NCI-H524 (cell line): ENCODE measurements around the gene COX7B.
"Not testable (repeated sequence)": the region's sequence is repeated elsewhere in the genome, so short reads cannot be mapped to it uniquely, and the experiment has no call there.

Source experiments
- DNase-seq, 2 experiments: peaks; one replicate each; lab custom pipeline; 2025; lab: John Stamatoyannopoulos, UW

The COX7B gene

GRCh38 chrX:77899081-77899828, at the start of gene COX7B:
Gene COX7B (plus strand): TSS chrX:77899468. CDS start chrX:77899554, 86 bp downstream.
- DNase-seq = peak; percentile 97 to 99

GRCh38 chrX:77875372-77875771, 23.9 kb upstream of the COX7B start:
- no peak for DNase-seq

- DNase-seq = not testable (repeated sequence)
These were observed 17.9 kb upstream of the COX7B start for GRCh38 chrX:77881418-77881817.

GRCh38 chrX:77892887-77893286, 6.4 kb upstream of the COX7B start:
- DNase-seq = no peak

- no peak for DNase-seq
These were observed 5.6 kb upstream of the COX7B start for GRCh38 chrX:77893713-77894112.

GRCh38 chrX:77894921-77895886, 4.1 kb upstream of the COX7B start, which contains the start of gene MAGT1:
Gene MAGT1 (minus strand): TSS chrX:77895435. CDS start chrX:77895410, 25 bp downstream.
- peak; percentile 99 for DNase-seq

- DNase-seq = no peak
These were observed 1.4 kb downstream of the COX7B start for GRCh38 chrX:77900688-77901087.

GRCh38 chrX:77901506-77901905, 2.2 kb downstream of the COX7B start:
- DNase-seq = no peak

- DNase-seq = peak; percentile 94 to 96
These were observed 11.0 kb downstream of the COX7B start, which contains the start of gene ATP7A for GRCh38 chrX:77910108-77910840. Gene ATP7A (plus strand): TSS chrX:77910693. CDS start chrX:77971642, 60,949 bp downstream.

GRCh38 chrX:77917294-77917933, 18.1 kb downstream of the COX7B start:
- DNase-seq = no peak

GRCh38 chrX:77918568-77918967, 19.3 kb downstream of the COX7B start:
- no peak for DNase-seq

GRCh38 chrX:77919370-77919769, 20.1 kb downstream of the COX7B start:
- DNase-seq = not testable (repeated sequence)

GRCh38 chrX:77922787-77923186, 23.5 kb downstream of the COX7B start:
- DNase-seq = no peak

GRCh38 chrX:77924320-77924859, 25.1 kb downstream of the COX7B start:
- no peak for DNase-seq

GRCh38 chrX:77925764-77926163, 26.5 kb downstream of the COX7B start:
- DNase-seq = no peak

GRCh38 chrX:77930581-77930980, 31.3 kb downstream of the COX7B start:
- peak in 1 of 2 experiments; percentile 10 for DNase-seq

- no peak for DNase-seq
These were observed 36.6 kb downstream of the COX7B start for GRCh38 chrX:77935886-77936285.

GRCh38 chrX:77936299-77936698, 37.0 kb downstream of the COX7B start:
- no peak for DNase-seq

GRCh38 chrX:77937291-77937690, 38.0 kb downstream of the COX7B start:
- no peak for DNase-seq

- no peak for DNase-seq
These were observed 38.9 kb downstream of the COX7B start for GRCh38 chrX:77938083-77938680.

- DNase-seq = not testable (repeated sequence)
These were observed 45.8 kb downstream of the COX7B start for GRCh38 chrX:77945031-77945430.
